Stimulated activated memory B cell treated with anti-CD40 and anti-IgM and Interleukin-4, amounts not matched to agents 10 μg/mL and 1 μg/mL and 100 μg/mL, for 72 hours (primary cell): ENCODE measurements around the gene DDAH1.

ENCODE experiments used
- ATAC-seq: fragments of 150-1000 bp; cut with Tn5 transposase; 2 replicates; pipeline ENCODE4 v1.10.0; 2021
- H3K27ac Mint-ChIP-seq: one replicate; pipeline ENCODE4 v1.8.0; 2022; ENCODE audit warnings: mild to moderate bottlenecking, mixed read lengths
- H3K27me3 Mint-ChIP-seq: one replicate; pipeline ENCODE4 v1.8.0; 2022; ENCODE audit warnings: mixed read lengths
- H3K36me3 Mint-ChIP-seq: one replicate; pipeline ENCODE4 v1.8.0; 2022; ENCODE audit warnings: mixed read lengths
- H3K4me1 Mint-ChIP-seq: one replicate; pipeline ENCODE4 v1.8.0; 2022; ENCODE audit warnings: mixed read lengths
- H3K4me3 Mint-ChIP-seq: one replicate; pipeline ENCODE4 v1.8.0; 2022; ENCODE audit warnings: mild to moderate bottlenecking, moderate library complexity, mixed read lengths
- H3K9me3 Mint-ChIP-seq: one replicate; pipeline ENCODE4 v1.8.0; 2022; ENCODE audit warnings: mixed read lengths

Gene DDAH1

DNA sequence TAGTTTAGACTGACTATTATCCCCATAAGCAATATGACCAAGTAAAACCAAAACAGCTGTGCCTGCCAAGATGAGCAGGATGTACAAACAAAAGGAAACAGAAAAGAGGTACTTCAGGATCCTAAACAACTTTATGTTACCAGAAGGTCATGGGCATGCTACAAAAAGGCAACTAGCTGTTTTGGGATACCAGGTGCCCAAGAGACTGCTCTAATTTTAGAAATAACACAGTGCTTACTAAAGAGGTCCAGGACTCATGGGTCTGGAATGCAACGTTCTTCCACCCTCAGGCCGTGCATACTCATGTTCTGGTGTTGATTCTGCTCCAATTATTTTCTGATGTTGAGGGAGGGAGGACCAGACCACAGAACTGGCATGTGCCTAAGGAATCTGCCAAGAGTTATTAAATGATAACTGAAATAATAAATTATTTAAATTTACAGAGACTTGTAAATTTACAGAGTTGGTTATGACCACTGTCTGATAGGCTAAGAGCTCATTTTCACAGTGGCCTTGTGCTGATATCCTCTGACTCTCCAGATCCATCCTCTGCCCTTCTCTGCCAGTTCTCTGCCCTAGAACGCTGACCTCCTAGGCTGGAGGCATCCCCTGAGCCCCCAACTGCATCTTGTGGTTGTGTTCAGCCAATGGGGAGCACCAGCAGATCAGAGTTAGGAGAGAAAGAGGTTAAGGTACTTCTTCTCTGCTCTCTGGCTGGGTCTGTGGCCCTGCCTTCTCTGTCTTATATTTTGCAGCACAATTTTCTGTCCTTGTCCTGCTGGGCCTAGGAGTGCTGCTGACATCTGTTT lies 150.9 kb downstream of the DDAH1 start:
- Mint-ChIP-seq H3K4me3 (no peak overlapping the region), H3K9me3 (no peaks in the 10 kb centered on the region), H3K4me1 (peaks cover 9% of the 10 kb centered on the region), H3K27me3 (no peaks in the 10 kb centered on the region), H3K27ac (no peak overlapping the region), H3K36me3 (peaks cover 4% of the 10 kb centered on the region)
- no peak for ATAC-seq

DNA sequence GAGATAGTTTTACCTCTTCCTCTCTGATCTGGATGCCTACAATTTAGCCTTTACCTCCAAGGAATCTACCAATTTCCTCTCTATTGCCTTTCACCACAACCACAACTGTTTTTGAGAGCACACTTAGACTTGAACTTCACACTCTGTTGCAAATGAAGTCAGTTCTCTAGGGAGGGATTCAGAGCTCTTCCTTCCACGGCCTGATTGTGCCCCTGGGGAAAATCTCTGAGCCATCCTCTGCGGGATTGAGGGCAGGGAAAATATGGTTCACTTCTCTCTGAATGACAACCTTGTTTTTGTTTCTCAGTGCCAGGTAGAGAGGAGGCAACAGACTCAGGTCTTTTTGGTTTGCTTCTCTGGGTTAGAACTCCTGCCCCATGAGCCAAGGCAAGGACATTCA lies 153.1 kb downstream of the DDAH1 start:
- Mint-ChIP-seq H3K27ac (no peak overlapping the region), H3K4me3 (no peak overlapping the region), H3K9me3 (no peaks in the 10 kb centered on the region), H3K27me3 (no peaks in the 10 kb centered on the region), H3K36me3 (peaks cover 4% of the 10 kb centered on the region), H3K4me1 (peaks cover 24% of the 10 kb centered on the region)
- ATAC-seq, result peak; percentile 34

DNA sequence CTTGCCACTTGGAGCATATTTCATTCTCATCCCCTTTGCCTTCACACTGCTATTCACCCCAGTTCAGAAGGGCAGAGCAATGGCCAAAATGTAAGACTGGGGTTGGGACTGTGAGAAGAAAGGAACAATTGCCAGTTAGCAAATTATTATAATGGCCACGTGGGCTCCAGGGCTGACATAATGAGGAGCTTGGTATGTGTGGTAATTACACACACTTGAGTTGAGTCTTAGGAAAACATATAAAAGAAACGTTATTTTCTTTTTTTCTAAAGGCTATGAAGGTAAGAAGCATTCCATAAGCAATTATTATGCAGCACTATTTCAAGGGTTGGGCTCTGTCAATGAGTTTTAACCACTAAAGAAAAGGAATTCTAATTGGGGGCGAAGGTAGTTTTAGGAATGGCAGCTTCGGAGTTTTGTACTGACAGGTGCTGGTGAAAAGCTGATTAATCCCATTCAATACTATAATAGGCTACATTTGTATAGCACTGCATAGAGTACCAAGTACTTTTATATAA lies 156.1 kb downstream of the DDAH1 start:
- peaks cover 4% of the 10 kb centered on the region for H3K36me3 Mint-ChIP-seq
- H3K4me3 Mint-ChIP-seq, result no peak overlapping the region
- H3K9me3 Mint-ChIP-seq, result no peaks in the 10 kb centered on the region
- no peak overlapping the region for H3K27ac Mint-ChIP-seq
- no peak for ATAC-seq
- peaks cover 24% of the 10 kb centered on the region for H3K4me1 Mint-ChIP-seq
- H3K27me3 Mint-ChIP-seq, result no peaks in the 10 kb centered on the region

DNA sequence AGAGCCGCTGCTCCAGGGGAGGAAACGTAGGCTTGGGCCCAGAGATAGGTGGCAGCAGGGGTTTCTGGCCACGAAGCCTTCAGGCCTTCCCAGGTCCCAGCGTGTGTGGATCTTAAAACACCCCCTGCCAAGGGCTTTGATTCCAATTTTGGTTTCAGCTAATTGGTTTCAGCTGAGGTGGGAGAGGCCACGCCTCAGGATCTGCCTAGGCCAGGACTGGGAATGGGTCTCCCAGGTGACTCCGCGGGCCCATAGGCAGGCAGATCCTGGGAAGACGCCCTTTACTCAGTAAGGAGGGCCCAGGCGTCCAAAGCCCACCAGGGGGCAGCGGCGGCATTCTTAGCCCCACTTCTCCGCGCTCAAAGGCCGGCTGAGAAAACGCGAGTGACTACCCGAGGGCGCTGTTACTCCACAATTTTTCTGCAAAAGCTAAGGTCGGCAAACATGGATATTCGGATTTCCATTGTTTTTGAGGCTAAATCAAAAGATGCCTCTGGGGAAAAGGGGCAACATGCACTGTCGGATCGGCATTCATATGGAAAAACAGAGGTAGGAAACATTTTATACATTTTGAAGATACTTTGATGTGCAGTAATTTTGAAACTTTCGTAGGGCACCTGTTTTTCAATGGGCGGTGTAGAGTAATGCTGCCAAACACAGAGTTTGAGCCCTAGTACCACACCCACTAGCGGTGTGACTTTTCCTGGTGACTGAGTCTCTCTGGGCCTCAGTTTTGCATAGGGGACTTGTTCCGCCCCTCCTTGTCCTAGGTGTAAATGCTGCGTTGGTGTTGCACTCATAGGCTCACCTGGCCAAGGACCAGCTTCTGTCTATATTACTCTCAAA lies 156.7 kb downstream of the DDAH1 start:
- H3K27me3 Mint-ChIP-seq, result no peaks in the 10 kb centered on the region
- peaks cover 24% of the 10 kb centered on the region for H3K4me1 Mint-ChIP-seq
- peak overlapping the region; percentile 65 for H3K27ac Mint-ChIP-seq
- ATAC-seq, result peak; percentile 92
- H3K4me3 Mint-ChIP-seq, result peak overlapping the region; percentile 80
- H3K9me3 Mint-ChIP-seq, result no peaks in the 10 kb centered on the region
- peaks cover under 1% of the 10 kb centered on the region for H3K36me3 Mint-ChIP-seq

DNA sequence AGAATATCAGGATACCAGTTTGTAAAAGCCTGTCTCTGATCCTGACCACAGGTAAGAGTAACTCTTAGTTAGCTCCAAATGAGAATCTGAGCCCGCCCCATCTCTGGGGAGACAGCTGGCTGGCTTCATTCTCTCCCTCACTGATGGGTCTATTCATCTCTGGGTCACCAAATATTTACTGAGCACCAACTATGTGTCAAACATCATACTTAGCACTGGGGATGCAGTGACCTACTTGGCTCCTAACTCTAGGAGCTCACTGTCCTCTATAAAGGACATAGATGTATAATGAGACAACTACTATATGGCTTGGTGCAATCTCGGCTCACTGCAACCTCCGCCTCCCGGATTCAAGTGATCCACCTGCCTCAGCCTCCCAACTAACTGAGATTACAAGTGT lies 158.7 kb downstream of the DDAH1 start:
- ATAC-seq, result no peak
- Mint-ChIP-seq H3K4me1 (peaks cover 15% of the 10 kb centered on the region), H3K9me3 (no peaks in the 10 kb centered on the region), H3K27ac (no peak overlapping the region), H3K4me3 (no peak overlapping the region), H3K36me3 (peaks cover 5% of the 10 kb centered on the region), H3K27me3 (no peaks in the 10 kb centered on the region)

DNA sequence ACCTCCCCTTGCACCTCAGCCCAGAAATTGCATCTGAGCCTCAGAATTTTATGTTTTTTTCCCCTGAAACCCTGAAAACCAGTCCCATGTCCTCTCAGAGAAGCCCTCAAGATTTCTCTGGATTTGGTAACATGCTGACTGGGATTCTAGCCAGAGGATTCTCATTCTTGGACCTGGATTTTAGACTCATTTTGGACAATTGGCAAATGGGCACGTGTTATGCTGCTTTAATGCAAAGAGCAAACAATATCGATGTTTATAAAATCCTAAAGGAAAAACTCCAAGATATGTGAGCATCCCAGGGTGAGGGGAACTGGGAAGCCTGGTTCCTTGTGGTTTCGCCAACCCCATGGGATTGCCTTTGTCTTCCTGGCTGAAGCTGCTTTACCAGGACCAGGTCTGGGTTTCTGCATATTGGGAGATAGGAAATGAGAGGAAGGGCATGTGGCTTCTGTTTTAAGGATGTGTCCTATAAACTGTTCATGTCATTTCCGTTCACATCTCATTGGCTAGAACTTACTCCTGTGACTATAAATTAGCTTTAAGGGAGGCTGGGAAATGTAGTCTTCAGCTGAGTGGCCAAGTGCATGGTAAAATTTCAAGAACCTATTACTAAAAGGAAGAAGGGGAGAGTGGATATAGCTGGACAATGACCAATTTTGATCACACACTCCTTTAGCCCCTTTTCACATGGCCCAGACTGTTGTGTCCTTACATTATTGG lies 161.4 kb downstream of the DDAH1 start:
- Mint-ChIP-seq H3K4me3 (no peak overlapping the region), H3K27ac (no peak overlapping the region), H3K4me1 (peaks cover 15% of the 10 kb centered on the region), H3K27me3 (no peaks in the 10 kb centered on the region), H3K36me3 (peaks cover 5% of the 10 kb centered on the region), H3K9me3 (no peaks in the 10 kb centered on the region)
- ATAC-seq, result no peak

DNA sequence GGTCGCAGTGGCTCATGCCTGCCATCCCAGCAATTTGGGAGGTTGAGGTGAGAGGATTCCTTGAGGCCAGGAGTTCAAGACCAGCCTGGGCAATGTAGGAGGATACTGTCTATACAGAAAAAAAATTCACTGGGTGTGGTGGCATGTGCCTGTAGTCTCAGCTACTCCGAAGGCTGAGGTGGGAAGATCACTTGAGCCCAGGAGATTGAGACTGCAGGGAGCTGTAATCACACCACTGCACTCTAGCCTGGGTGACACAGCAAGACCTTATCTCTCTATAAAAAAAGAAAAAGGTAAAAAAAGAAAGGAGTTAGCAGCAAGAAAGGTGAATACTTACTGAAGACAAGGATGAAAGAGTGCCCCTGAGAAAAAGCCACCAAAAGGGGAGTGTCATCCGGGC lies 164.8 kb downstream of the DDAH1 start:
- Mint-ChIP-seq H3K4me1 (peaks cover 24% of the 10 kb centered on the region), H3K36me3 (peaks cover 5% of the 10 kb centered on the region), H3K27me3 (no peaks in the 10 kb centered on the region), H3K9me3 (no peaks in the 10 kb centered on the region), H3K4me3 (no peak overlapping the region), H3K27ac (no peak overlapping the region)
- ATAC-seq, result no peak

DNA sequence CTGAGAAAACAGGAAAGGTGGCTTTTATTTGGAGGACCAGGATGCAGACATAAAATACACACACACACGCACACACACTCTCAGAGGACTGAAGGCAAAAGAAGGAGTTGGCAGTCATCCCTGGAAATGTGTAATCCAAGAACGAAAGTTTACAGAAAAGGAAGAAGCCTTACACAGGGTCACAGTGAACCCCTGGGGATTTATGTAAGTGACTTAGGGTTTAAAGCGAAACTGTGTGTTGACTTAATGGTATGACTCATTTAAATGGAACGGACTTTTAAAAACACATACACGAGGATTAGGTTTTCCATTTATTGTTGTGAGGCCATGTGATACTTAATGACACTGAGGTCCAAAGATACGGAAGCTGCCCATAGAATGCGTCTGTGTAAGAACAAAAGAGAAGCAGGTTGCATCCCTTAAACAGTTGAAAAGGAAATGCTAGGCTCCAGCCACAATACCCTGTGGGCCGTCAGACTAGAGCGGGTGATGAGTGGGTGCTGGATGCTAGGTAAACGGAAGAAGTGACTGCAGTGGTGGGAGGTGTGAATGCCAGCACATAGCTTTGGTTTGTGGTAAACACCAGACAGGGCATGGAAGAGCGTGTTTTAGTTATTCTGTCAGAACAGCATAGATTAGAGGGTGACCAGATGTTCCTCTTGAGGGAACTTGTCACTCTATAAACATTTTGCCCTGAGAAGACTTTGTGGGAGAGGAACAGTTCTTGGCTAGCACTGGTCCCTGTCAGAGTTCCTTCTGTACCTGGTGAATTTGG lies 166.9 kb downstream of the DDAH1 start:
- Mint-ChIP-seq H3K4me1 (peaks cover 24% of the 10 kb centered on the region), H3K4me3 (peak overlapping the region; percentile 65), H3K27ac (peak overlapping the region; percentile 68), H3K27me3 (no peaks in the 10 kb centered on the region), H3K36me3 (peaks cover 5% of the 10 kb centered on the region), H3K9me3 (no peaks in the 10 kb centered on the region)
- ATAC-seq, result peak; percentile 99

DNA sequence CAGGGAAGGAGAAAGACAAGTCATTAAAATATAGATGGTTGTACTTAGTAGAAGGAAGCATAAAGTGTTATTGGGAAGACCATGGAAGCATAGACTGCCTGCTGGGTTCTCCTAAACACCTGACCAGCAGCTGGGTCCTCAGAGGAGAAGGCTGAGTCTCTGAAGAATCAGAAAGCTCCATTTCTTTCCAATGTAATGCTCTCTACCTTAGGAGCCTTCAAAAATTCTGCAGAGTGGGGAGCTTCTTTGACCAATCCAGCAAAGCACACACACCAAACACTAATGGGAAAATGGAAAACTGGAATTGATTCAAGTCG lies 167.5 kb downstream of the DDAH1 start:
- H3K9me3 Mint-ChIP-seq, result no peaks in the 10 kb centered on the region
- ATAC-seq, result no peak
- H3K27me3 Mint-ChIP-seq, result no peaks in the 10 kb centered on the region
- peak overlapping the region; percentile 68 for H3K27ac Mint-ChIP-seq
- peaks cover 26% of the 10 kb centered on the region for H3K4me1 Mint-ChIP-seq
- H3K36me3 Mint-ChIP-seq, result peaks cover under 1% of the 10 kb centered on the region
- H3K4me3 Mint-ChIP-seq, result peak overlapping the region; percentile 65

DNA sequence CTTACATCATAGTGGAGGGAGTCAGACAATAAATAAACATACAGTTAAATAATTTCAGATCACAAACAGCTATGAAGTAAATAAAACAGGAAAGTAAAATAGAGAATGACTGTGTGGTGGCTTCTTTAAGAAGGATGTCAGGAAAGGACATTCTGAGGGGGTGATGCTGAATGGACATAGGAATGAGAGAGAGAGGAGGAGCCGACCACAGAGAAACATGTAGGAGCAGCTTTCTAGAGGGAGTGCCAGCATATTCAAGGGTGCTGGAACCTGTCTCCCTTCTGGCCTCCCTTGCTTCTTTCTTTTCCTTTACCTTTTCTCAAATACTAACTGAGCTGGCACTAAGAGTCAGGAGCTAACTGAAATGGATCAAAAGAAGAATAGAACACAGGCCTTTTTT lies 168.0 kb downstream of the DDAH1 start:
- H3K9me3 Mint-ChIP-seq, result no peaks in the 10 kb centered on the region
- H3K4me1 Mint-ChIP-seq, result peaks cover 31% of the 10 kb centered on the region
- no peaks in the 10 kb centered on the region for H3K27me3 Mint-ChIP-seq
- ATAC-seq, result no peak
- peak overlapping the region; percentile 68 for H3K27ac Mint-ChIP-seq
- H3K4me3 Mint-ChIP-seq, result no peak overlapping the region
- H3K36me3 Mint-ChIP-seq, result no peaks in the 10 kb centered on the region

DNA sequence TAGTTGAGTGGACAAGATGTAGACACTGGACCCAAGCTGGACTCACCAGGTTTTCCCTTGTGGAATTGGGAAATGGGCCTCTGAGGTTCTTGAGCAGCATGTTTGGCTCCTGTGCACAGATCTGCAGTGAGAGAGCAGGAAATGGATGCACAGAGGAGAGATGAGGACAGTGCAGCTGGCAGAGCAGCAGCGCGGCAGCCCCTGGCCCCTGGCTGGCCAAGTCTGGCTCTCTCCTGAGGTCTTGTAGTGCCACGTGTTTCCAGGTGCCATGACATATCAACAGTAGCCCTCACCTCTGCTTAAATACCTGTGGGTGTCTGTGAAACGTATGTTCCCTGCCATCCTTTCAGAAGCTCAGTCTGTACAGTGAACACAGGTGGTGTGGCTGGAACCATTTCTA lies 169.3 kb downstream of the DDAH1 start:
- Mint-ChIP-seq H3K4me3 (no peak overlapping the region), H3K27ac (no peak overlapping the region), H3K36me3 (no peaks in the 10 kb centered on the region), H3K4me1 (peaks cover 43% of the 10 kb centered on the region), H3K9me3 (no peaks in the 10 kb centered on the region), H3K27me3 (no peaks in the 10 kb centered on the region)
- no peak for ATAC-seq

DNA sequence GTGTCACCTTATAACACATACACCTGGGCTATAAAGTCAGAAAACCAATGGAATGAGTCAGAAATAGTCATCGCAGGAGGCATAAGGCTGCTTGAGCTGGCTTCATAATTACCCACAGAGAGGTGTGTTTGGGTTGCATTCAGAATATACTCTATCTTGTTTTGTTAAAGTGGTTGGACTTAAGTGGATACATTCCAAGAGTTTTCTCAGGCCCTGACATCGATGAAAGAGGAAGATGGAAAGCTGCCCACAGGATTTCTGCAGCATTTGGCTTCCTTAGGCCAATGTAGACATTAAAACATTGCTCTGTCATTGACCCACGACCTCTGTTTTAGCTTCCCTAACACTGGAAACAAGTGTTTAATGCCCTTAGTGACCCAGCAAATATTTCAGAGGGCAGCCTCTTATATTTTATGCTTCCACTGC lies 169.9 kb downstream of the DDAH1 start:
- no peak for ATAC-seq
- Mint-ChIP-seq H3K4me1 (peaks cover 49% of the 10 kb centered on the region), H3K27me3 (no peaks in the 10 kb centered on the region), H3K4me3 (no peak overlapping the region), H3K36me3 (no peaks in the 10 kb centered on the region), H3K27ac (no peak overlapping the region), H3K9me3 (no peaks in the 10 kb centered on the region)

DNA sequence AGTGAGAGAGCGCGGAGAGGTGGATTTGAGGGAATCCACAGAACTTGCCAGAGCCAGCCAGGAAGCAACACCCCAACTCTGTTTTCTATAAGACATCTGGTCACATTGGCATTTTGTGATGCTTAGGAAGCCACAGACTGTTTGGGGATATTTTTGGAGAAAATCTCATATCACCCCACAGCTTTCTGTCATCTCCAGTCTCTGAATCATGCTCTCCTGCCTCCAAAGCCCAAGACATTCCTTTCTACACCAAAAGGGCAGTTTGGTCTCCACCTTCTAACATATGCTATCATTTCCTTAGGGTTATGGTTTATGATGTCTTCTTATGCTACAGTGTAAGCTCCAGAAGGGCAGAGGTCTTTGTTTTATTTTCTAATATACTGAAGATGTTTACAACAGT lies 174.1 kb downstream of the DDAH1 start:
- Mint-ChIP-seq H3K9me3 (no peaks in the 10 kb centered on the region), H3K4me1 (peaks cover 34% of the 10 kb centered on the region), H3K27ac (peak overlapping the region; percentile 79), H3K36me3 (no peaks in the 10 kb centered on the region), H3K4me3 (no peak overlapping the region), H3K27me3 (no peaks in the 10 kb centered on the region)
- no peak for ATAC-seq

DNA sequence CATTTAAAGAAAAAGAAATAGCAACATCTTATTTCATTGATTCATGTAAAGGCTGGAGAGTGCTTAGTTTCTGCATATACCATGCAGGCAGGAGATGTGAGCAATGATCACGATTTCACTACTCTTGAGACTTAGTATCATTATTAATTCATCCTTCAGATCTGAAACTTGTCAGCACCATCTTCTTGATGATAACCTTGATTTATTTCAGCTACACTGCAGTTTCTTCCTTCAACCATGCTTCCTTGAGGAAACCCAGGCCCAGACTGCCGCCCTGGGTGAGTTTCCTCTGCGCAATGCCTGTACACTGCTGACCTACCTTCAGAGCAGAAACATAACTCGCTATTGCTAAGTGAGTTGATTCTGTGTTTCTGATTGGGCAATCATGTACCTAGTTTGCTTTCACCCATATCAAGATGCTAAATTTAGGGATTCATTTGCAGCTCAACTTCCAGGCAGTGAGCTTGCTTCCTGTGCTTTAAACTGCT lies 175.1 kb downstream of the DDAH1 start:
- Mint-ChIP-seq H3K36me3 (peaks cover 2% of the 10 kb centered on the region), H3K9me3 (no peaks in the 10 kb centered on the region), H3K4me1 (peaks cover 34% of the 10 kb centered on the region), H3K27ac (peak overlapping the region; percentile 79), H3K4me3 (peak overlapping the region; percentile 39), H3K27me3 (no peaks in the 10 kb centered on the region)
- peak; percentile 87 for ATAC-seq
